SH-SY5Y (cell line): Measurements from ENCODE around the gene GRID2.

Experiments used
- GATA2 ChIP-seq: IDR thresholded peaks from 2 replicates; pipeline ENCODE4 v1.6.1; 2011; ENCODE audit warnings: mild to moderate bottlenecking, low read depth, low read length
- GATA3 ChIP-seq: IDR thresholded peaks from 2 replicates; pipeline ENCODE4 v1.6.1; 2011; ENCODE audit warnings: low read depth, mild to moderate bottlenecking, low read length, moderate library complexity

GRCh38 chr4:92506933-92507332, 203.2 kb downstream of the GRID2 start:
- no peak for TF ChIP-seq GATA2
- no peak for TF ChIP-seq GATA3
